Measurements from ENCODE around the gene MCM5. TPM values are rescaled to one million over a fixed set of nuclear protein-coding genes. Genes with fewer than 3 reads are reported as not detected.
A peak's percentile ranks its signal among the peaks of the same experiment; 100 is the strongest.
"Not testable (repeated sequence)": the region's sequence is repeated elsewhere in the genome, so short reads cannot be mapped to it uniquely, and the experiment has no call there.

MCM5 gene
- total RNA-seq, 1 experiment from 2014 or later: 64.2 TPM

DNA sequence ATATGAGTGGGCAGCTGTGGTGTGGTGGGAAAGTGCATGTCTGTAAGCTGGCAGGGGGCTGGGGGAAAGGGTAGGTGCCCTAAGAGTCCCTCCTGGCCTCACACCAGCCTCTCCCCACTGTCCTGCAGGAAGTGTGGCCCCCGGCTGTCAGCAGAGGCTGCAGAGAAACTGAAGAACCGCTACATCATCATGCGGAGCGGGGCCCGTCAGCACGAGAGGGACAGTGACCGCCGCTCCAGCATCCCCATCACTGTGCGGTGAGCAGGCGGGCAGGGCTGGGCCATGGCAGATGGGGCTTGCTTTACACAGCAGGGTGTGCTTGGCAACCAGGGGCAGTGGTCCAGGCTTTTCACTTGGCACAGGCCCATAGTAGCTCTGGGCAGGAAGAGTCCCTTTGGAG is 19.8 kb downstream of the MCM5 start:
- DNase-seq (ENCODE audit: low read depth, low spot score): no peak
- in situ Hi-C loops (cut with HindIII; ENCODE audit: low pct_unique_long_range_greater_than_20kb, low sequenced_read_pairs): no loop called here

DNA sequence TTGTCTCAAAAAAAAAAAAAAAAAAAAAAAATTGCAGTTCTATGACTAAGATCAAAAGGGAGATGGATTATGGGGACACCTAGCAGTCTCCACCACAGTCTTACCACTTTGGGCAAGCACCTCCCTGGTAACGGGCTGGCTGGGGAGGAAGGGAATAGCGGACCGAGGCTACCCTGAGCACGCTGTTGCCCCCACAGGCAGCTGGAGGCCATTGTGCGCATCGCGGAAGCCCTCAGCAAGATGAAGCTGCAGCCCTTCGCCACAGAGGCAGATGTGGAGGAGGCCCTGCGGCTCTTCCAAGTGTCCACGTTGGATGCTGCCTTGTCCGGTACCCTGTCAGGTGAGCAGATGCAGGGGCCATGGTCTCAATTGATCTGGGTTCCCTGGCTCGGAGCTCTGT is 21.2 kb downstream of the MCM5 start:
- DNase-seq (ENCODE audit: low read depth, low spot score): no peak
- in situ Hi-C loops (cut with HindIII; ENCODE audit: low pct_unique_long_range_greater_than_20kb, low sequenced_read_pairs): no loop called here

DNA sequence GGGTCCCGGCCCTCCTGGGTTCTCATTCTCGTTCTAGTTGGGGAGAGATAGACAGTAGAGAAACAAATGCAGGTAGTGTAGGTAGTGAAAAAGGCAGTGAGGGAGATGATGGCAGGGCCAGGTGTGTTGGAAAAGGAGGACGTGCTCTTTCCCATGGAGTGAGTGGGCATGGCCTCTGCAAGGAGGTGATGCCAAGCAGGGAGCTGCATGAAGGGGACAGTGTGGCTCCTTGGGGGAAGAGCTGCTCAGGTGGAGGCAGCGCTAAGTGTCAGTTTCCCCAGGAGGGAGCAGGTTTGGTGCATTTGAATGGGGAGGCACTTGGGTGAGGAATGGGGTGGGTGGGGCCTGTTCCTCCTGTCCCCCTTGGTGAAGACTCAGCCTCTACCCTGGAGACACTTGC is 22.2 kb downstream of the MCM5 start:
- in situ Hi-C loops (cut with HindIII; ENCODE audit: low pct_unique_long_range_greater_than_20kb, low sequenced_read_pairs): no loop called here

DNA sequence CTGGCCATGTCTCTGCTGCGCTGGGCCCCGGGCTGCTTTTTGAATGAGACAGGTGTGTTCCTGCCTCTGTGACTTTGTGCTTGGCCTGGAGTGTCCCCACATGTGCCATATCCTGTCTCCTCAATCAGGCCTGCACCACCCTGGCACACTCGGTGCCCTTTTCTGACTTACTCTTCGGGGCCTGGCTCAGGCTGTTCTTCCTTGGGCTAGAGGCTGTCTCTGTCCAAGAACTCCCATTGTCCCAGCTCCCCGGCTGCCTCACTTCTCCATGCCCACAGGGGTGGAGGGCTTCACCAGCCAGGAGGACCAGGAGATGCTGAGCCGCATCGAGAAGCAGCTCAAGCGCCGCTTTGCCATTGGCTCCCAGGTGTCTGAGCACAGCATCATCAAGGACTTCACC is 23.0 kb downstream of the MCM5 start:
- DNase-seq (ENCODE audit: low read depth, low spot score): no peak
- in situ Hi-C loops (cut with HindIII; ENCODE audit: low pct_unique_long_range_greater_than_20kb, low sequenced_read_pairs): no loop called here

More for the DNA sequence above, 22.2 kb downstream of the MCM5 start:
- no peak for DNase-seq (ENCODE audit: low read depth, low spot score)

DNA sequence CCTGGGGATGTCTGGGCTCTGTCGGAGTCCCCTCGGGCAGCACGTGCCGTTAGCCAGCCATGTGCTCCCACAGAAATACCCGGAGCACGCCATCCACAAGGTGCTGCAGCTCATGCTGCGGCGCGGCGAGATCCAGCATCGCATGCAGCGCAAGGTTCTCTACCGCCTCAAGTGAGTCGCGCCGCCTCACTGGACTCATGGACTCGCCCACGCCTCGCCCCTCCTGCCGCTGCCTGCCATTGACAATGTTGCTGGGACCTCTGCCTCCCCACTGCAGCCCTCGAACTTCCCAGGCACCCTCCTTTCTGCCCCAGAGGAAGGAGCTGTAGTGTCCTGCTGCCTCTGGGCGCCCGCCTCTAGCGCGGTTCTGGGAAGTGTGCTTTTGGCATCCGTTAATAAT is 24.1 kb downstream of the MCM5 start:
- in situ Hi-C loops (cut with HindIII; ENCODE audit: low pct_unique_long_range_greater_than_20kb, low sequenced_read_pairs): no loop called here
- DNase-seq (ENCODE audit: low read depth, low spot score): no peak

DNA sequence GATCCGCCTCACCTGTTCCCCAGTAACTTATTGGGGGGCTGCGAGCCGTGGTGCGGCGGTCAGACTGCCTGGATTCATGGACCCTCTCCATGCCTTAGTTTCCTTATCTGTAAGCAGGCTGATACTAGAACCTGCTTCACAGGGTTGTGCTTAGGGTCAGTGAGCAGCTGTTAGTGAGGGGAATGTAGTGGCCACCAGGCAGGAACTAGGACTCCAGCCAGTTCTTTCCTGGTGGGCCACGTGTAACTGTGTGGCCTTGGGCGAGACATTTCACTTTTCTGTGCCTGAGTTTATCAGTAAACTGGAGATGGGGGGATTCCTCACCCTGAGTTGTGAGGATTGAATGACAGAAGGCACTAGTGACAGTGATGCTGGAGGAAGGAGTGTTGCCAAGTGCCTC is 24.8 kb downstream of the MCM5 start:
- DNase-seq (ENCODE audit: low read depth, low spot score): no peak
- in situ Hi-C loops (cut with HindIII; ENCODE audit: low pct_unique_long_range_greater_than_20kb, low sequenced_read_pairs): no loop called here

DNA sequence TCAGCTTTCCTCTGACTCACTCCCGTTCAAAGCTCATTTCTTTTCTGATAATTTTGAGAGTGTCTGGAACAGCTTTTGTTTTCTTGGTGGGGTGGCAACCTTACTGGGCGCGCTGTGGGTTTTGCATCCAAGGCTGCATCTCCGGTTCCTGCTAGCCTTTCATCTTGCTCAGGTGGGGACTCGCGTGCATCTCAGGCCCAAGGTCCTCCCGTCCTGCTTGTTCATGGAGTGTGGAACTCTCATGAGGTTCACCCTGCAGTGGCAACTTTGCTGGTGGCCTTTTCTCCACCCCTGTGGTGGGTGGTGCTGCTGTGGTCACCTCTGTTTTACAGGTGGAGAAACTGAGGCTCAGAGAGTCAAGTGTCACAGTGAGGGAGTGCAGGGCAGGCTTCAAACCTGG is 25.6 kb downstream of the MCM5 start:
- in situ Hi-C loops (cut with HindIII; ENCODE audit: low pct_unique_long_range_greater_than_20kb, low sequenced_read_pairs): no loop called here
- no peak for DNase-seq (ENCODE audit: low read depth, low spot score)

DNA sequence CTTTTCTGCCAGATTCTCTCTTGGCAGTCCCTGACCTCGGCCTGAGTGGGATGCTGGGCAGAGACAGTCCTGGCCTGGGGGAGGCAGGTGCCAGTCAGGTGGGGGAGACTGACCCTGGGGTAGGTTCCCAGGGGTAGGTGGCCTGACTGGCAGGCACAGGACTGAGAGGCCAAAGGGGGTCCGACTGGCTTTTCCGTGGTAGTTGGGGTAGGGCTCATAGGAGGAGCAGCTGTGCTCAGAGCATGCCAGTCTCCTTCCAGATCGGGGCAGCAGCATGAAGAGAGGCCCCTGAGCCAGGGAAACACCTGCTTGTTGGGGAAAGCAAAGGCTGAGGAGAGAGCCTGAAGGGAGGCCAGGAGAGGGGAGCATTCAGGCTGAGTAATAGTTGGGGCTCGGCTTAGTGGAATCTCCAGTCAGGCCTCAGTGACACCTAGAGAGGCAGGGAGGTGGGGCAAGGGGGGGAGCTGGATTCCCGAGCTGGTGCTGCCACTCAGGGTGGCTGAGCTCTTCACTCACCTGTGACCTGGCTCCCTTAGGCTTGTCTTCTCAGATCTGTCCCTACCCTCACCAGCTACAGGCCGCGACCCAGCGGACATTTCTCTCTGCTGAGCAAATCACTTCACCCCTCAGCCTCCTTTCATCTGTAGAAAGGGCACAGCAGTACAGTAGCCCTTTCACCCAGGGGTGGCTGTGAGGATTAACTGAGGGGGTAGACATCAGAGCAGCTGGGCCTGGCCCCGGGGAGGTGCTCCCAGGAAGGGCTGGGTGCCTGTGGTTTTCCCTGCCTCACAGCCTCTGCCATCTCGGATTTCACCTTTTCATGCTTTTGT is 26.2 kb downstream of the MCM5 start:
- no peak for DNase-seq (ENCODE audit: low read depth, low spot score)
- in situ Hi-C loops (cut with HindIII; ENCODE audit: low pct_unique_long_range_greater_than_20kb, low sequenced_read_pairs): no loop called here

DNA sequence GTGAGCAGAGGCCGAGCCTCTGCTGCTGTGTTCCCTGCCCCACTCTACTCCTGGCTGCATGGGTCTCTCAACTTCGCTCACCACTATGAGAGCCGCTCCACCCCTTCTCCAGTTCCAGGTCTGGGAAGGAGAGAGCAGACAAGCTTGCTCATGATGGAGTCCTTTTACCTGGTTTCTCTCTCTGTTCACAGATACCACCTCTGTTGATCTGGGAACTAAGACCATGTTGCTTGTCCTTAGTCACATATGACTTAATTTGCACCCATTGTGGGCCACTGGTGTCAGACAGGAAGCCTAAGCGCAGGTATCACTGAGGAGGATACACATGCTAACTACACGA is 26.8 kb downstream of the MCM5 start:
- in situ Hi-C loops (cut with HindIII; ENCODE audit: low pct_unique_long_range_greater_than_20kb, low sequenced_read_pairs): no loop called here
- no peak for DNase-seq (ENCODE audit: low read depth, low spot score)

DNA sequence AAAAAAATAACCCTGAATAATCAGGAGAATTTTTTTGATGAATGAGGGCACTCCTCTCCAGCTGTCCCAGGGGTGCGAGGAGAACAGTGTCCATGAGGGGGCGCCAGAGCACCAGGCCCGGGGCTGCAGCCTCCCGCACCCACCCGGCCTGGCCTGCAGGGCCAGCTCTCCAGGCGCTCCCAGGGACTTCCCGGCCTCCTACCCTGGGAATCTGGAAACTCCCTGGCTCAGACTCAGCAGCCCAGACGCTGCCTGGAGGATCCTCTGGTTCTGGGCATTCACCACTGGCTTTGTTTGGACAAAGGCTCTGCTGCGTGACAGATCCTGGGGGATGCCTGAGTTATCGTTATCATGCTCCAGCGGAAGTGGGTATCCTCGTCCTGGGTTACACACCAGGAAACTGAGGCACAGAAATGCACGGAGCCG is 31.0 kb downstream of the MCM5 start:
- in situ Hi-C loops (cut with HindIII; ENCODE audit: low pct_unique_long_range_greater_than_20kb, low sequenced_read_pairs): no loop called here
- DNase-seq (ENCODE audit: low read depth, low spot score): peak; percentile 86

DNA sequence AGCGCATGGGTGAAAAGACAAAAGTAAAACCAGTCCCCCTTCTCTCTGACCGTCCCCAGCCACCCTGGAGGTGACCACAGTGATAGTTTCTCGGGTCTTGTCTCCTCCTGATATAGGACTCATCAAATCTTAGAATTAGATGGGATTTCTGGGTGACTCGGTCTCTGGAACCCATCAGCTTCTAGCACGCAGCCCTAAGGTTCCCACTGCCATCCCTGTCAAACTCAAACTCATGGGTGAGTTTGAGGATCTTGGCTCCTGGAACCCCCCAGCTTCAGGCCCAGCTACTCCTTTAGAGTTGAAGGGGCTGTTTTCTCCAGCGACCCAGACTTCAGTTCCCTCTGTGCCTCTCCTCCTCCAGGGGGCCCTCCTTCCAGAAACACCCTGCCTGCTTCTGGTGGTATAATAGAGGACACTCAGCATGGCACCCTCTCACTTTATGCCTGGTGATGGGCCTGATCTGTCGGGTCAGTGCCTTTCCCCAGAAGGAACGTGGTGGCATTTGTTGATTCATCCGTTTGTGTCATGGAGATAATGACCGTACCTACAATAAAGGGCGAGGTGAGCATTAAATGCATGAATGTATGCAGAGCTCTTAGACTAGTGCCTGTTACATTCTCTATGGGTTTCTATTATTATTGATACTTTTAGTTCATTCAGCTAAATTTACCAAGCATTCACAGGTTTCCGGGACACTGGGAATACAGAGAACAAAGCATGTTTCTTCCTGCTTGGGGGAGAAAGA is 31.7 kb downstream of the MCM5 start:
- no peak for DNase-seq (ENCODE audit: low read depth, low spot score)
- in situ Hi-C loops (cut with HindIII; ENCODE audit: low pct_unique_long_range_greater_than_20kb, low sequenced_read_pairs): no loop called here

DNA sequence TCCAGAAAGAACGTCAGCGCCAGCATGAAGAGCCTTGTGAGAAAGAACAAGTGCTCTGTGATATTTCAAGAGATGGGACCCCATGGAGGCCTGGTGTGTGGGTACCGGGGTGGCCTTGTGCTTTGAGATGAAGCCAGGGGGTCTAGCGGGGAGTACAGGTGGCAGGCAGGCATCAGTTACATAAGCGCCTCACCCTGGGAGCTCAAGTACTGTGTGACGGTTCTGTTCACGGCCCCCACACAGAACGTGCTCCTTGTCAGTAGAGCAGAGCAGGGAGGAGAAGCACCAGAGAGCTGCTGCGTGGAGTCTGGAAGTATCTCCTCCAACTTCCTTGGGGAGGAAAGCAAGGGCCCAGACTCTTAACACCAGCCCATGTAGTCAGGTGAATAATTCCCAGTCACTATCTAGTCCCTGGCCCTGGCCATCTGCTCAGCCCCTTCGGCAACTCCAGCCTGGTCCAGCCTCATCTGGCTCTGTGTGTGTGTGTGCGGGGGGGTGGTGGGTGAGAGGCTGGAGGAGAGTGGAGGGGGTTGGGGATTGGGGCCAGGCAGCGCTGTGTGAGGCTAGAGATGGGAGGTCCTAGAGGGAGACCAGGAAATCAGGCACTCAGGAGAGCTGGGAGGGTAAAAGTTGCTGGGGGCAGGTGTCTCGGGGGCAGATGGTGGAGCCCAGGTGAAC is 32.4 kb downstream of the MCM5 start:
- in situ Hi-C loops (cut with HindIII; ENCODE audit: low pct_unique_long_range_greater_than_20kb, low sequenced_read_pairs): no loop called here
- no peak for DNase-seq (ENCODE audit: low read depth, low spot score)

DNA sequence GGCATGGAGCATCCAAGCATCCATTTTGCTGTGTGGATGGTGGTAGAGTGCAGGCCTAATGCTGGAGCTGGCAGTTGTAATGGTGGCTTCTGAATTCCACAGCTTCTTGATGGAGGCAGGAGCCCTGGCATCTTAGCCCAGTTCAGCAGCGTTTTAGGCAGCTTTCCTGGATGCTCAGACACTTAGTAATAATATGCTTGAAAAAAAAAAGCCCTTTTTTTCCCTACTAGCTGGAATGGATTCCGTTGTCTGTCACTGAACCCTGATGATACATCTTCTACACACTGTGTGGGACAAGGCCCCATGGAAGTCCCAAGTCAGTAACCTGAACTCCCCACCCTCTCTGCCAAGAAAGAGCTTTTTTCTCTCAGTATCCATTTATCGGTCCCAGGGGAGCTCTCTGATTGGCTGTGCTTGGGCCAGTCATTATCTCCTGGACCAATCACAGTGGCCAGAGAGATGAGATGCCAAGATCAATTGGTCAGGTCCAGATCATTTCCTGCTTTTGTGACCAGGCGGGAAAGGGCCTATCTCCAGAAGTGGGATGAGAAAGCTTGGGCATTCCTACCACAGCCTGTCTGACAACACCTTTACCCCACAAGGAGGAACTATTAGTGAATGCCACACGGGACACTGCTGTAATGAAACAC is 34.2 kb downstream of the MCM5 start:
- in situ Hi-C loops (cut with HindIII; ENCODE audit: low pct_unique_long_range_greater_than_20kb, low sequenced_read_pairs): no loop called here
- DNase-seq (ENCODE audit: low read depth, low spot score): peak; percentile 22

DNA sequence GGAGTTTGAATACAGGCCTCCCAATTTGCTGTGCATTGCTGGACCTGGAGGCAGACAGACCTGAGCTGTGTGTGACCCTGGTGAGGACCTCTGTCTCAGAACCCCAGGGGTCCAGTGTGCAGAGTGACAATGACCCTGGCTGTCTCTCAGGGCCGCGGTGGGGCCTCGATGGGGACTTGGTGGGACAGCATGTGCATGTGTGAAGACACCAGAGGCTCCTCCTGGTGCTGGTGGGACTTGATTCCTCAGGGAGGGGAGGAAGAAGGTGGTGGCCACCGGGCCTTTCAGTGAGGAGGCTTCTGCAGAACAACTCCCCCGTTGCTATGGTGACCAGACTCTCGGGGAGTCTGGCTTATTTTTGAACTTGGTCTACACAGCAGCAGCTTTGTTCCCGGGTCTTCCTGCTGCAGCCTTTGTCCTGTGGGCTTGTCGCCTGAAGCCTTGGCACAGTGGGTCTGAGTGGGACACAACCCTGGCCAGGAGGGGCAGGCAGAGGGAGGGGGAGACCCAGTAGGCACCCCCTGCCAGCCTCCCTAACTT is 35.3 kb downstream of the MCM5 start:
- in situ Hi-C loops (cut with HindIII; ENCODE audit: low pct_unique_long_range_greater_than_20kb, low sequenced_read_pairs): no loop called here
- peak; percentile 15 for DNase-seq (ENCODE audit: low read depth, low spot score)

DNA sequence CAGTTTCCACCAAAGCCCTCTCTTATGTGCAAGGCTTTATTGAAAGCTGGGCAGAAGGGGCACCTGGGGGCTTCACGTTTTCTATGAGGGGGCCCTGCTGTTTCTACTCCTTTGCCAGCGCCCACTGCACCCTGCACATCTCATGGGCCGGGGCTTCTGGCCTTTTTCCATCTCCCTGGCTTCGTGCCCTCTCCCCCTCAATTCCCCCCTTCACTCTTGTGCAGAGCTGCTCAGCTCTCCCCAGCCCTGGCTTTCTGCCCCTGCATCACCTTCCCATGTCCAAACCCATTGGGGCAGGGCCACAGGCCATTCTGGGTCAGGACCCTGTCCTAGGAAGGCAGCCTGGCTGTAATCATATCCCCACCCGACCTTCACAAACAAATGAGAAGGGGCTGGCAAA is 36.5 kb downstream of the MCM5 start:
- in situ Hi-C loops (cut with HindIII; ENCODE audit: low pct_unique_long_range_greater_than_20kb, low sequenced_read_pairs): no loop called here
- no peak for DNase-seq (ENCODE audit: low read depth, low spot score)

DNA sequence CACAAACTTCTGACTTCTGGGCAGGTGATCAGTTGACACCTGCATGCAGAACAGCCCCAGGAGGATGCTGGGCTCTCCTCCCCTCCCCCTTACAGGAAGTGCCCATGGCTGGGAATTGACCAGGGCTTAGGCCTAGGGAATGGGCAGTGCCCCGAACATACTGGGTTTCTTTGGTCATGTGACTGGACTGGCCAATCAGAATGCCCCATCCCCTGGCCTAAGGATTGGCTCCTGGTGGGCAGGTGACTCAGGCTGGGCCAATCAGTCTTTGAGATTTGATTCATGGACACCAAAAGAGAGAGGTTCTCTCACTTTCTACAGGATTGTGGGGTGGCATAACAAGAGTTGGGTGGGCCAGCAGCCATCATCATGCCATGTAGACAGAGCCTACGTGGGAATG is 37.1 kb downstream of the MCM5 start:
- in situ Hi-C loops (cut with HindIII; ENCODE audit: low pct_unique_long_range_greater_than_20kb, low sequenced_read_pairs): no loop called here
- DNase-seq (ENCODE audit: low read depth, low spot score): peak; percentile 60

DNA sequence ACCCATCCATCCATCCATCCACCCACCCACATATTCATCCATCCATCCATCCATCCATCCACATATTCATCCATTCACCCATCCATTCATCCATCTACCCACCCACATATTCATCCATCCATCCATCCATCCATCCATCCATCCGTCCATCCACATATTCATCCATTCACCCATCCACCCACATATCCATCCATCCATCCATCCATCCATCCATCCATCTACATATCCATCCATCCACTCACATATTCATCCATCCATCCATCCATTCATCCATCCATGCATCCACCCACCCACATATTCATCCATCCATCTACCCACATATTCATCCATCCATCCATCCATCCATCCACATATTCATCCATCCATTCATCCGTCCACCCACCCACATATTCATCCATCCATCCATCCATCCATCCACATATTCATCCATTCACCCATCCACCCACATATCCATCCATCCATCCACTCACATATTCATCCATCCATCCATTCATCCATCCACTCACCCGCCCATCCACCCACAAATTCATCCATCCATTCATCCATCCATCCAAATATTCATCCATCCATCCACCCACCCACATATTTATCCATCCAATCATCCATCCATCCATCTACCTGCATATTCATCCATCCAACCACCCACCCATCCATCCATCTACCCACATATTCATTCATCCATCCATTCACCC is 38.9 kb downstream of the MCM5 start:
- in situ Hi-C loops (cut with HindIII; ENCODE audit: low pct_unique_long_range_greater_than_20kb, low sequenced_read_pairs); DNase-seq (ENCODE audit: low read depth, low spot score): not testable (repeated sequence)
